ENCODE results near the gene ACTL7A. TPM values are rescaled to one million over a fixed set of nuclear protein-coding genes. Genes with fewer than 3 reads are reported as not detected.

Gene ACTL7A
- total and polyA plus RNA-seq, 2 of the 13 experiments (the other 11 are each of a cell fraction or from before 2014, with no cell fraction given): not detected

GRCh38 chr9:108869092-108869725 is 7.1 kb downstream of the ACTL7A start (continued):
- TF ChIP-seq, protein P1, sequence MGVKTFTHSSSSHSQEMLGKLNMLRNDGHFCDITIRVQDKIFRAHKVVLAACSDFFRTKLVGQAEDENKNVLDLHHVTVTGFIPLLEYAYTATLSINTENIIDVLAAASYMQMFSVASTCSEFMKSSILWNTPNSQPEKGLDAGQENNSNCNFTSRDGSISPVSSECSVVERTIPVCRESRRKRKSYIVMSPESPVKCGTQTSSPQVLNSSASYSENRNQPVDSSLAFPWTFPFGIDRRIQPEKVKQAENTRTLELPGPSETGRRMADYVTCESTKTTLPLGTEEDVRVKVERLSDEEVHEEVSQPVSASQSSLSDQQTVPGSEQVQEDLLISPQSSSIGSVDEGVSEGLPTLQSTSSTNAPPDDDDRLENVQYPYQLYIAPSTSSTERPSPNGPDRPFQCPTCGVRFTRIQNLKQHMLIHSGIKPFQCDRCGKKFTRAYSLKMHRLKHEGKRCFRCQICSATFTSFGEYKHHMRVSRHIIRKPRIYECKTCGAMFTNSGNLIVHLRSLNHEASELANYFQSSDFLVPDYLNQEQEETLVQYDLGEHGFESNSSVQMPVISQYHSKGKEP (CRISPR knock-in tag; IDR thresholded peaks at IDR 0.05): no peak
- no peak for TF ChIP-seq ATF3 (CRISPR knock-in tag; IDR thresholded peaks at IDR 0.05)
- no peak for TF ChIP-seq SMAD1 (CRISPR knock-in tag; IDR thresholded peaks at IDR 0.05; ENCODE audit: borderline replicate concordance, low read depth)
- TF ChIP-seq MTA3 (CRISPR knock-in tag; IDR thresholded peaks at IDR 0.05): no peak
- TF ChIP-seq TCF12 (IDR thresholded peaks at IDR 0.05): no peak
- TF ChIP-seq TCF12 (CRISPR knock-in tag; IDR thresholded peaks at IDR 0.05): 0 out of 2 replicates have a peak, but pooled peaks have one; percentile 52
- TF ChIP-seq, protein P2, sequence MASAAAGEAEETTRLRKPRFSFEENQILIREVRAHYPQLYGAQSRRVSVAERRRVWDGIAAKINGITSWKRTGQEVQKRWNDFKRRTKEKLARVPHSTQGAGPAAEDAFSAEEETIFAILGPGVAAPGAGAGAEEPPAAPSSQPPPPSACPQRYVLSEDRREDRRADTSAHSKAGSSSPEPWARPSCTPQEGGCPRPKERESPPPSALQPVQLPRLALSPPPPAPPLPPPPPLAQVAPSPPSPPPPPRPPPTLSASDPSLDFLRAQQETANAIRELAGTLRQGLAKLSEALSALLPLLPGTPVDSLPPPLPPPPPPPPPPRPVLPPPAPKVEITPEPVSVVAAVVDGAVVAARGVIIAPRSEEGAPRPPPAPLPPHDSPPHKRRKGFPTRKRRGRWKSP (CRISPR knock-in tag; IDR thresholded peaks at IDR 0.05): 0 out of 2 replicates have a peak, but pooled peaks have one; percentile 28
- no peak for TF ChIP-seq SRY (CRISPR knock-in tag; IDR thresholded peaks at IDR 0.05)
- peak; percentile 81 for TF ChIP-seq FOXA3 (CRISPR knock-in tag; IDR thresholded peaks at IDR 0.05)
- TF ChIP-seq POLR2AphosphoS2 (IDR thresholded peaks at IDR 0.05; ENCODE audit: low read depth, low read length): no peak
- TF ChIP-seq RBFOX2 (IDR thresholded peaks at IDR 0.05; ENCODE audit: low read depth, low read length): peak; percentile 53; the same call in 1 of the 2 replicates
- no peak for TF ChIP-seq MTF2 (CRISPR knock-in tag; IDR thresholded peaks at IDR 0.05; ENCODE audit: borderline replicate concordance)
- TF ChIP-seq ZNF10 (CRISPR knock-in tag; IDR thresholded peaks at IDR 0.05; ENCODE audit: borderline replicate concordance, low read depth): no peak
- TF ChIP-seq HOXA5 (CRISPR knock-in tag; IDR thresholded peaks at IDR 0.05): no peak
- TF ChIP-seq ZNF629 (CRISPR knock-in tag; conservative IDR thresholded peaks at IDR 0.05): no peak; the same call in 1 of the 2 replicates
- TF ChIP-seq ZNF704 (CRISPR knock-in tag; IDR thresholded peaks at IDR 0.05; ENCODE audit: borderline replicate concordance): no peak
- TF ChIP-seq, protein P3, sequence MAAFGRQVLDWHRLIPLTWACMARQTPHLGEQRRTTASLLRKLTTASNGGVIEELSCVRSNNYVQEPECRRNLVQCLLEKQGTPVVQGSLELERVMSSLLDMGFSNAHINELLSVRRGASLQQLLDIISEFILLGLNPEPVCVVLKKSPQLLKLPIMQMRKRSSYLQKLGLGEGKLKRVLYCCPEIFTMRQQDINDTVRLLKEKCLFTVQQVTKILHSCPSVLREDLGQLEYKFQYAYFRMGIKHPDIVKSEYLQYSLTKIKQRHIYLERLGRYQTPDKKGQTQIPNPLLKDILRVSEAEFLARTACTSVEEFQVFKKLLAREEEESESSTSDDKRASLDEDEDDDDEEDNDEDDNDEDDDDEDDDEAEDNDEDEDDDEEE (CRISPR knock-in tag; IDR thresholded peaks at IDR 0.05): no peak
- TF ChIP-seq JUN (CRISPR knock-in tag; IDR thresholded peaks at IDR 0.05): no peak
- peak; percentile 88 for TF ChIP-seq ERF (CRISPR knock-in tag; IDR thresholded peaks at IDR 0.05)
- TF ChIP-seq KDM1A (CRISPR knock-in tag; IDR thresholded peaks at IDR 0.05): no peak
- TF ChIP-seq ARNT2 (CRISPR knock-in tag; IDR thresholded peaks at IDR 0.05; ENCODE audit: low read depth): peak; percentile 60; the same call in 1 of the 2 replicates
- TF ChIP-seq CBFB (CRISPR knock-in tag; IDR thresholded peaks at IDR 0.05): 0 out of 2 replicates have a peak, but pooled peaks have one; percentile 68
- no peak for TF ChIP-seq ZNF24 (IDR thresholded peaks at IDR 0.05)
- no peak for TF ChIP-seq ZNF703 (CRISPR knock-in tag; IDR thresholded peaks at IDR 0.05; ENCODE audit: borderline replicate concordance)
- TF ChIP-seq ZSCAN30 (CRISPR knock-in tag; IDR thresholded peaks at IDR 0.05): no peak
- TF ChIP-seq XRCC5 (optimal IDR thresholded peaks at IDR 0.05; ENCODE audit: low read length): peak; percentile 69
- no peak for TF ChIP-seq ZNF615 (CRISPR knock-in tag; IDR thresholded peaks at IDR 0.05; ENCODE audit: borderline replicate concordance)
- TF ChIP-seq ZSCAN25 (CRISPR knock-in tag; IDR thresholded peaks at IDR 0.05): peak; percentile 67; the same call in 1 of the 2 replicates

Measured in HepG2 (cell line).